ENCODE data around the gene SCRN2.

DNA sequence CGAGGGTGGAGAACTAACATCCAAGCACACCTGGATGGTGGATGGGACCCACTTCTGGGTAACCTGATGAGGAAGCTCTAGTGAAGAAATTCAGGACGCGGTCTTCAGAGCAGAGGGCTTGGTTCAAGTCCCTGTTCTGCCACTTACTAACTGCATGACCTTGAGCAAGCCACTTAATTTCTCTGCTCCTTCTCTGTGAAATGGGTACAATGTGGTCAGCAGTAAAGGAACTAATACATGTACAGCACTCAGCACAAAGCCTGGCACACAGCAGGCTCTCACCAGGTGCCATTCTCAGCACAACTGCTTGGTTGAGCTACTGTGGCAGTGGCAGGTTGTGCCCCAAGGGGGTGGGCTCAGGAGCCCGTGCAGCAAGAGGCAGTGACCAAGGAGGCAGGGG is 17.6 kb downstream of the SCRN2 start:
- TF ChIP-seq ZNF138 (CRISPR knock-in tag; IDR thresholded peaks at IDR 0.05; ENCODE audit: low read depth) (no peak), FIP1L1 (IDR thresholded peaks at IDR 0.05; ENCODE audit: borderline replicate concordance, insufficient read depth, low read depth, low read length) (no peak), GABPA (IDR thresholded peaks at IDR 0.05; ENCODE audit: low read depth, low read length) (no peak), GABPA (CRISPR knock-in tag; IDR thresholded peaks at IDR 0.05; ENCODE audit: low read depth) (no peak)

Measured in HepG2 (cell line).